Brain microvascular endothelial cell (primary cell): Measurements from ENCODE around the gene RNF224.

Experiments used
- DNase-seq: peaks from one replicate; pipeline ENCODE4 v3.0.0-alpha.2; 2020
- H3K27ac ChIP-seq: fragments of 250-450 bp; sonication (Bioruptor Pico); 2 replicates; pipeline ENCODE4 v1.5.1; 2020; ENCODE audit warnings: mild to moderate bottlenecking, moderate library complexity
- H3K27me3 ChIP-seq: fragments of 250-450 bp; sonication (Bioruptor Pico); replicated peaks from 2 replicates; pipeline ENCODE4 v1.5.1; 2020; ENCODE audit warnings: mild to moderate bottlenecking
- H3K36me3 ChIP-seq: fragments of 250-450 bp; sonication (Bioruptor Pico); replicated peaks from 2 replicates; pipeline ENCODE4 v1.5.1; 2020; ENCODE audit warnings: mild to moderate bottlenecking
- H3K4me3 ChIP-seq: 2 replicates; pipeline ENCODE4 v1.5.1; 2011; ENCODE audit warnings: low read depth, mild to moderate bottlenecking, control low read depth, low read length, moderate library complexity
- in situ Hi-C: cut with HindIII; loops from 2 replicates; pipeline ENCODE4 v1.10.0; 2017; ENCODE audit warnings: low sequenced_read_pairs, low pct_ligation_motif_present
- TF ChIP-seq, protein P1 (sequence below): IDR thresholded peaks from 2 replicates; pipeline ENCODE4 v1.5.1; 2011; ENCODE audit warnings: low read depth, mild to moderate bottlenecking, moderate library complexity, low read length, control low read depth, inconsistent platforms; ENCODE audit errors: missing control alignments

Gene RNF224

DNA sequence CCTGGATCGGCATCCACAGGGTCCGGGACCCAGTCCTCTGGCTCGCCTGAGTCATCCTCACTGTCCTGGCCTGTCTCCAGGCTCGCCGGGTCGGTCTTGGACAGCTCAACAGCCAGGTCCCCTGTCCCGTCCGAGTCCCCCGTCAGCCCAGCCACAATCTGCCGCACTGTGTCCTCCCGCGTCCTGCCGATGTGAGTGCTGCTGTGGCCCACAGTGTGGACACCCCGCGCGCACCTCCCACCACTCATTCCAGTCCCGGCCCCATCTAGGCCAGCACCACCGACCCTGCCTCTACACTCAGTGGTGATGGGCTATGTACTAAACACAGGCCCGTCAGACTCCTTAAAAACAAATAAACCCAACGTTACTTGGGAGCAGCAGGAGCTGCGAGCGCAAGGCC is 45.6 kb upstream of the RNF224 start:
- TF ChIP-seq, protein P1, sequence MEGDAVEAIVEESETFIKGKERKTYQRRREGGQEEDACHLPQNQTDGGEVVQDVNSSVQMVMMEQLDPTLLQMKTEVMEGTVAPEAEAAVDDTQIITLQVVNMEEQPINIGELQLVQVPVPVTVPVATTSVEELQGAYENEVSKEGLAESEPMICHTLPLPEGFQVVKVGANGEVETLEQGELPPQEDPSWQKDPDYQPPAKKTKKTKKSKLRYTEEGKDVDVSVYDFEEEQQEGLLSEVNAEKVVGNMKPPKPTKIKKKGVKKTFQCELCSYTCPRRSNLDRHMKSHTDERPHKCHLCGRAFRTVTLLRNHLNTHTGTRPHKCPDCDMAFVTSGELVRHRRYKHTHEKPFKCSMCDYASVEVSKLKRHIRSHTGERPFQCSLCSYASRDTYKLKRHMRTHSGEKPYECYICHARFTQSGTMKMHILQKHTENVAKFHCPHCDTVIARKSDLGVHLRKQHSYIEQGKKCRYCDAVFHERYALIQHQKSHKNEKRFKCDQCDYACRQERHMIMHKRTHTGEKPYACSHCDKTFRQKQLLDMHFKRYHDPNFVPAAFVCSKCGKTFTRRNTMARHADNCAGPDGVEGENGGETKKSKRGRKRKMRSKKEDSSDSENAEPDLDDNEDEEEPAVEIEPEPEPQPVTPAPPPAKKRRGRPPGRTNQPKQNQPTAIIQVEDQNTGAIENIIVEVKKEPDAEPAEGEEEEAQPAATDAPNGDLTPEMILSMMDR: no peak
- Histone ChIP-seq H3K4me3 (no peak overlapping the region), H3K36me3 (peaks cover 50% of the 10 kb centered on the region), H3K27ac (no peak overlapping the region), H3K27me3 (no peaks in the 10 kb centered on the region)
- no peak for DNase-seq
- in situ Hi-C loops: no loop called here

DNA sequence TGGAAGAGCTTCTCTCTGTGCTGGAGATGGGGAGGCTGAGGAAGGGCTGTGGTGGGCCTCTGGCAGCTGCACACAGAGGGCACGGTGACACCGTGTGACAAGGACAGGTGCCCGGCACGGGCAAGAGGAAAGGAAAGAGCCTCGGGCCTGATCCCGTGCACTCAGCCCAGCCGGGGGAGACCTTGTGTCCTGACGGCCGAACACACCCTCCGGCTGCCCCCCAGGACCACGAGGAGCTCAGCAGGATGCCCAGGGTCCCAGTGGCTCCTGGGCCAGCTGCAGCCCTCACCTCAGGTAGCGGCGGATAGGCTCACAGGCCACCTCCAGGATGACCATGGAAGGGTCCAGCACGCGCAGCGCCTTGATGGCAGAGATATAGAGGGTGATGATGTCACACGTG is 44.5 kb upstream of the RNF224 start:
- no peak overlapping the region for H3K4me3 ChIP-seq
- H3K27me3 ChIP-seq: no peaks in the 10 kb centered on the region
- no peak for DNase-seq
- no peak overlapping the region for H3K27ac ChIP-seq
- H3K36me3 ChIP-seq: peaks cover 46% of the 10 kb centered on the region
- TF ChIP-seq, protein P1: no peak
- in situ Hi-C loops: no loop called here

DNA sequence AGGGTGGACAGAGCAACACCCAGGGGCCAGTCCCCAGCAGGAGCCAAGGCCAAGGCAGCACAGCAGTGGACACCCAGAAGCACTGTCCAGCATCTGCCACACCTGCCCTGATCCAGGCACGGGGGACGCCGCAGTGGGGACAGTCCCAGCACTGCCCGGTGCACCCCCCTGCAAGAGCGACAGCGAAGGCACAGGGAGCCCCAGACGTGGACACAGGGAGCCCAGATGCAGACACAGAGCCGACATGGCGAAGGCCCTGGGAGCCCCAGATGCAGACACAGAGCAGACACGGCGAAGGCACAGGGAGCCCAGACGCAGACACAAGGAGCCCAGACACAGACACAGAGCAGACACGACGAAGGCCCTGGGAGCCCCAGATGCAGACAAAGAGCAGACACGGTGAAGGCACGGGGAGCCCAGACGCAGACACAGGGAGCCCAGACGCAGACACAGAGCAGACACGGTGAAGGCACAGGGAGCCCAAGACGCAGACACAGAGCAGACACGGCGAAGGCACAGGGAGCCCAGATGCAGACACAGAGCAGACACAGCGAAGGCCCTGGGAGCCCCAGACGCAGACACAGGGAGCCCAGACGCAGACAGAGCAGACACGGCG is 43.2 kb upstream of the RNF224 start:
- no peak overlapping the region for H3K27ac ChIP-seq
- DNase-seq: no peak
- peaks cover 37% of the 10 kb centered on the region for H3K36me3 ChIP-seq
- in situ Hi-C loops: no loop called here
- TF ChIP-seq, protein P1: no peak
- H3K27me3 ChIP-seq: no peaks in the 10 kb centered on the region
- no peak overlapping the region for H3K4me3 ChIP-seq

DNA sequence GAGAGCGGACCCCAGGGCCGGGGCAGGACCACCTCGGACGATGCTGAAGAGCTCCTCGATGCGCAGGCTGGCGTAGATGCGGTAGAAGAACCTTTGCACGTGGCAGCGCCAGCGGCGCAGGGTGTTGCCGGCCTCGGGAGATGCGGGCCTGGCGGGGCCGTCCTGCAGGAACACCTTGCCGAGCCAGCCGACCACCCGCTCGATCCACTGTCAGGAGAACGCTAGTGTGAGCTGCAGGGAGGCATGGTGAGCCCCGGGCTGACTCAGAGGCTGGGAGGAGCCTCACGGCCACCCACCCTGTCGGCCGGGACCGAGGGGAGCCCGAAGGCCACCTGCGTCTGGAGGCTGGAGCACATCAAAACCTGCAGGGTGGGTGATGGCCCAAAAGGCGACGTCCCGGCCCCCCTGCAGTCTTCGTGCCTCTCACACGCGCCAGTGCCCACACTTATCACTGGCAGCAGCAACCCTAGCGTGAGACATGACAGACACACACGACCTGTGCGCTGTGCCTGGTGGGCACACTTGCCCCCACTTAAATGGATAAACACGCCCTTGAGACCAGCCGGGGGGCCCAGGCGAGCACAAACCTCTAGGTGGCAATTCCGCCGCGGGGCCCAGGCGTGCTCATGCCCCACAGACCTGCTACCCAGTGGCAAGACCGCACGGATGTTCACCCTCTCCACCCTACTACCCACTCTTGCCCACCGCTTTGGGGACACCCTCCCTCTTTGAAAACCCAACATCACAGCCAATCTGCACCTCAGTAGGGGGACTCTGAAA is 42.2 kb upstream of the RNF224 start:
- Histone ChIP-seq H3K27me3 (no peaks in the 10 kb centered on the region), H3K4me3 (no peak overlapping the region), H3K36me3 (peaks cover 32% of the 10 kb centered on the region), H3K27ac (no peak overlapping the region)
- no peak for DNase-seq
- TF ChIP-seq, protein P1: no peak
- in situ Hi-C loops: no loop called here

DNA sequence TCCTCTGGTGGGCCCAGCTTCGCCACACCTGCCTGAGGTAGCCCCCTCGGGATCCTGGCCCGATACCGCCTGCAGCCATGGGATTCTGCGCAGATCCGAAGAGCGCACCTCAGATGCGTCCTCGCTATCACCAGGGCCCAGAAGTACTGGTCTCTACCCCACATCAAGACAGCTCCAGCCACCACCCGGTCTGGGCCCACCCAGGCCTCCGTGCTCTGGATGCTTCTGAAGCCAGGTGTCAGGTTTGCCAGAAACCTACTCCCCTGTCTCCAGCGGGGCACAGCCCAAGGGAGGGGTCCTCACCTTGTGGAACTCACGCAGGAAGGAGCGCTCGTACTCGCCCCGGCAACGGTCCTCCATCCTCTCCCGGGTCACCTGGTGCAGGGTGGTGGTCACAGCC is 41.4 kb upstream of the RNF224 start:
- H3K27me3 ChIP-seq: no peaks in the 10 kb centered on the region
- H3K27ac ChIP-seq: no peak overlapping the region
- in situ Hi-C loops: no loop called here
- no peak for DNase-seq
- TF ChIP-seq, protein P1: no peak
- peaks cover 28% of the 10 kb centered on the region for H3K36me3 ChIP-seq
- no peak overlapping the region for H3K4me3 ChIP-seq

DNA sequence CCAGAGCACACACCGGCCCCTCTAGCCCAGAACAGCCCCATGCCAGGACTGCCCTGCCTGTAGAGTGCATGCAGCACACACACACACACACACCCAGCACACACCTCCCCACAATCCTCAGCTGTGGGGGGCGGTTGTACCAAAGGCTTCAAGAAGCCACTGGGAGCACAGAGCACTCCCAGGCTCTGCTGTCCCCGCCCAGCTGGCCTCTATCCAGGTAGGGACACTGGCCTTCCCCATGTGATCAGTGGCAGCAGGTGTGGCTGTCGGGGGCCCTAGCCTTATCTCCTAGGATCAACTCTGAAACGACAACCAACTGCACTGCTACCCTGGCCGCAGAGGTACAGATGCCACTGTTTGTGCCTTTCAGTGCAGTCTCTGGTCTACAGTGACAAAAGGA is 40.9 kb upstream of the RNF224 start:
- in situ Hi-C loops: no loop called here
- TF ChIP-seq, protein P1: no peak
- Histone ChIP-seq H3K27ac (no peak overlapping the region), H3K36me3 (peaks cover 26% of the 10 kb centered on the region), H3K27me3 (no peaks in the 10 kb centered on the region), H3K4me3 (no peak overlapping the region)
- no peak for DNase-seq
